GM18867 (cell line): ENCODE data around the gene CPNE4.

Experiments
- ATAC-seq: cut with Tn5 transposase; IDR thresholded peaks from one replicate; pipeline ENCODE4 v1.9.1; 2021; ENCODE audit warnings: mild to moderate bottlenecking, moderate library complexity; ENCODE audit not compliant: unreplicated experiment

The CPNE4 gene

GRCh38 chr3:132017137-132017536, 17.7 kb downstream of the CPNE4 start:
- no peak for ATAC-seq

GRCh38 chr3:132016061-132017041, 18.5 kb downstream of the CPNE4 start:
- ATAC-seq: no peak

- ATAC-seq: no peak
Observed at GRCh38 chr3:132014105-132014504, 20.7 kb downstream of the CPNE4 start.

- ATAC-seq: no peak
Observed at GRCh38 chr3:132009241-132009640, 25.6 kb downstream of the CPNE4 start.

GRCh38 chr3:132008837-132009236, 26.0 kb downstream of the CPNE4 start:
- no peak for ATAC-seq

- ATAC-seq: no peak
Observed at GRCh38 chr3:132007617-132008016, 27.2 kb downstream of the CPNE4 start.

- no peak for ATAC-seq
Observed at GRCh38 chr3:132006605-132007204, 28.1 kb downstream of the CPNE4 start.

GRCh38 chr3:132004571-132004970, 30.2 kb downstream of the CPNE4 start:
- ATAC-seq: no peak

GRCh38 chr3:132003685-132004084, 31.1 kb downstream of the CPNE4 start:
- ATAC-seq: no peak

- ATAC-seq: no peak
Observed at GRCh38 chr3:132001999-132002398, 32.8 kb downstream of the CPNE4 start.

- no peak for ATAC-seq
Observed at GRCh38 chr3:132001036-132001435, 33.8 kb downstream of the CPNE4 start.

GRCh38 chr3:131998027-131998426, 36.8 kb downstream of the CPNE4 start:
- ATAC-seq: no peak

- no peak for ATAC-seq
Observed at GRCh38 chr3:131995891-131996290, 38.9 kb downstream of the CPNE4 start.

- no peak for ATAC-seq
Observed at GRCh38 chr3:131989318-131989717, 45.5 kb downstream of the CPNE4 start.

- ATAC-seq: no peak
Observed at GRCh38 chr3:131988209-131988608, 46.6 kb downstream of the CPNE4 start.

- no peak for ATAC-seq
Observed at GRCh38 chr3:131983689-131984088, 51.1 kb downstream of the CPNE4 start.

GRCh38 chr3:131981323-131981722, 53.5 kb downstream of the CPNE4 start:
- ATAC-seq: no peak

- ATAC-seq: no peak
Observed at GRCh38 chr3:131976448-131976847, 58.4 kb downstream of the CPNE4 start.

GRCh38 chr3:131975047-131975446, 59.8 kb downstream of the CPNE4 start:
- ATAC-seq: no peak

GRCh38 chr3:131973731-131974130, 61.1 kb downstream of the CPNE4 start:
- no peak for ATAC-seq

- no peak for ATAC-seq
Observed at GRCh38 chr3:131972550-131972949, 62.3 kb downstream of the CPNE4 start.

- ATAC-seq: no peak
Observed at GRCh38 chr3:131972091-131972490, 62.7 kb downstream of the CPNE4 start.
